ENCODE measurements around the gene CCDC195. TPM values are rescaled to one million over a fixed set of nuclear protein-coding genes. Genes with fewer than 3 reads are reported as not detected.

Gene CCDC195, protein sequence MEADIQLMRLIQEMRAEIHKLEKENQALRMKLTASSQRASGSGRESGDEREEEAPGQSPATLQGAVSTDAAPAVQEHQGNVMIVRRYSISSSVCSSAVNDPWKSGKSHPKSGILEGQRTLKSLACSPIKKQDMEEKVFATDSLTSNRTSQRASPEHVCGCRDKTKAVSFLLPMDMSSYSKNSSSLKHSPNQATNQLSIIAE
- not detected for total RNA-seq
- long read RNA-seq, donor 1 = 0 reads
- long read RNA-seq, donor 2 = 0 reads

DNA sequence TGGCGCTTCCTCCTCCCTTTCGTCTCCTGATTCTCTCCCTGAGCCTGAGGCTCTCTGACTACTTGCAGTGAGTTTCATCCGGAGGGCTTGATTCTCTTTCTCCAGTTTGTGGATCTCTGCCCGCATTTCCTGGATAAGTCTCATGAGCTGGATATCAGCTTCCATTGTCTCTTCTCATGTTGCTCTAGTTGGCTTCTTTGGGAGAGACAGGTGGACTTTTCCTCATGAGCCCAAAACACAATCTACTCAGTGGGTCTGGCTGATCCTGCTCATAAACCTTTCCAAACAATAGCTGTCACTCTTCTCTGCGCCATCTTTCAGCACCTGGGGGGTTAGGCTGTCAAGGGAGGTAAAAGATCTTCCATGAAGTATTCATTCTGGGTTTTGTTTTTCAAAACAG is at the start of gene CCDC195:
Gene CCDC195, minus strand, starts transcription at position 165 of the 400 bp plus-strand sequence. Its CDS starts 0 bp downstream, at position 165.
- intact Hi-C loops (cut with DNase I) = no loop called here

DNA sequence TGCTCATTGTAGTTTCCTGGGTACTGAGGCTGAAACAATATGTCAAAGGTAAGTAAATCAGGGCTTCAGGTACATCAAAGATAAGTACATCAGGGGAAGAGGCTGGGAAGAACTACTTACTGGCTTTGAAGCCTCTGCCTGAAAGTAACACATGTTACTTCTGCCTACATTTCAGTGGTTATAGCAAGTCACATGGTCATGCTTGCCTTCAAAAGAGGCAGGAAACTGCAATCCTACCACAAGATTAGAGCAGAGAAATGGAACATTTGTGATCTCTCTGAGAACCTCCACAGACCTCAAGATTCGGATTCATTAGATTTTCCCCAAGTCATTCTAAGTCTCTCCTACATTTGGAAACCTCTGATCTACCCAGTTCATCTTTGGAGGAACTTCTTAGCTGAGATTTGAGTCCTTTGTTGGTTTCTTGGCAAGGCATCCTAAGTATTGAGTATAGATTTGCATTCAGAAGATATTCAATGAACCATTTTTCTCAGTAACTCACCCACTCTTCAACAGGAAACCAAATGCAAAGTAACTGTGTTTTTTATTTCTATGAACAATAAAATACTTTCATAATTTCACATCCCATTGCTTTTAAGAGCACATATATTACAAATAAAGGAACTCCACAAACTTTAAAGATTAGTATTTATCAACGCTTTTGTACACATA is 48.5 kb upstream of the CCDC195 start:
- intact Hi-C loops (cut with DNase I) = no loop called here
- DNase-seq (ENCODE audit: low spot score) = no peak

More for the DNA sequence above, at the start of gene CCDC195:
- no peak for DNase-seq (ENCODE audit: low spot score)

DNA sequence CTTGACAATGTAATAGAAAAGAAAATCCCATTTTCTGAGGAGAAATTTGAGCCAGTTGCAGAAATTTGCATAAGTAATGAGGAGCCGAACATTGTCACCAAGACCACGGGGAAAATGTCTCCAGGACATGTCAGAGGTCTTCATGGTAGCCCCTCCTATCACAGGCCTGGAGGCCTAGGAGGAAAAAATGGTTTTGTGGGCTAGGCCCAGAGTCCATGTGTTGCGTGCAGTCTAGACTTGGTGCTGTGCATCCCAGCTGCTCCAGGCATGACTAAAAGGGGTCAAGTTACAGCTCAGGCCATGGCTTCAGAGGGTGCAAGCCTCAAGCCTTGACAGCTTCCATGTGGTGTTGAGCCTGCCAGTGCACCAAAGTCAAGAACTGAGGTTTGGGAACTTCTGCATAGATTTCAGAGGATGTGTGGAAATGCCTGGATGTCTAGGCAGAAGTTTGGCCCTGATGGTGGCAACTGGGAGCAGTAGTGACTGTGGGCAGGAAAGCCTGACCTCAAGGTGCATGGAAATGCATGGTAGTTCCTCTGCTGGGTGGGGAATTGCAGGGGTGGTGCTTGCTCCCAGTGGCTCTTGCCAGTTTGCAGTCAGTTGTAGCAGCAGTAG is 41.9 kb upstream of the CCDC195 start:
- intact Hi-C loops (cut with DNase I) = no loop called here
- no peak for DNase-seq (ENCODE audit: low spot score)

DNA sequence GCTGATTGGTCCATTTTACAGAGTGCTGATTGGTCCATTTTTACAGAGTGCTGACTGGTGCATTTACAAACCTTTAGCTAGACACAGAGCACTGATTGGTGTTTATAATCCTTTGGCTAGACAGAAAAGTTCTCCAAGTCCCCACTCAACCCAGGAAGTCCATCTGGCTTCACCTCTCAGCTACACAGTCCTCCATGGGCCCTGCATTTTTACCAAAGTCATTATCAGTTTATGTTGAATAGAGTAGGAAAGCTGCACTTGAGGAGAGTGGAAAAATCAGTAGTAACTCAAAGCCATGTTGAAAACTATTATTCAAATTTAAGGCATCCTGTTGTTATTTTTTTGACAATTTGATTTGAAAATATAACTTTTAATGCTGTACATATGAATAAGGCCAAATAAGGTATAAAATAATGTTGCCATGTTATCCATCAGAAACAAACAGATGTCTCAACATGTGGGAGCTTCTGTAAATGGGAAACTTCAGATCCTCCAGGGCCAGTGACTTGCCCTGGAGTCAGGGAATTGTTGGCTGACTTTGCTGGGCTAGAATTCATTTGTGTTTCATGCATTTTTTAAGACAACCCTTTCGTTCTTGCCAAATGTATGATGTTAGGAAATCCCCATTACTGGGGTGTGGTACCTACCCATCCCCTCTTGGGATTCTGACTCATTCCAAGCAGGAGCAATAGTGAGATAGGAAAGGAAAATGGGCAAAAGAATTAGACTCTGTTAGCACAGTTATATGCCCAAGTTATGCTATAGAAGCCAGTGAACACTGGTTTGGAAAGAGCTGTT is 37.8 kb upstream of the CCDC195 start:
- intact Hi-C loops (cut with DNase I) = no loop called here
- DNase-seq (ENCODE audit: low spot score) = no peak

DNA sequence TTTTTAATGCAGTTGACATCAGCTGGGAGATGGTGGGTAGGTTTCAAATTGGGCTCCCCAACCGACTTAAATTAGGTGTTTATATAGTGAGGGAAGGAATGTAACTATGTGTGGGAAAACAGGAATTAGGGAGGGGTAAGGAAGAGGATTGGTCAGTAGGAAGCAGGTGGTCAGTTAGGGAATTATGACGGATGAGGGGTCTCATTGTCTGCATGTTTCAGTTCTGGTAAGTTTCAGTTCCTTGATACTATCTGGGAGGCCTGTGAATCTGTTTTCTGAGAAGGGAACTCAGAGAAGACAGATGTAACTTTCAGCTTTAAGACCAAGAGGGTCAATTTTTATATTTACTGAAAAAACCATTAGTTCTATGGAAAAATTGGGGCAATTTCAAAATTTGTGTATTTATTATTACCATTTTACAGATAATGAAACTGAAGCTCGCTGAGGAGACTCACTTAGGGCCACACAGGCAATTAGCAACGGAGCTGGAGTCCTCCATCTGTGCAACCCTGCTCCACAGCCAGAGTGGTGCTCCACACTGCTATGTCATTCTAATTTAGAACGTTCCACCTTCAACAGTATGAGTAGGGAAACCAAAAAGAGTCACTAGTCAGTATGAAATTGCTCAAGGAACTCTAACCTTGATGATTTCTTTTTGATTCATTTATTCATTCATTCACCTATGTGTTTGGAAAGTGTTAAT is 36.0 kb upstream of the CCDC195 start:
- intact Hi-C loops (cut with DNase I) = no loop called here
- DNase-seq (ENCODE audit: low spot score) = no peak

DNA sequence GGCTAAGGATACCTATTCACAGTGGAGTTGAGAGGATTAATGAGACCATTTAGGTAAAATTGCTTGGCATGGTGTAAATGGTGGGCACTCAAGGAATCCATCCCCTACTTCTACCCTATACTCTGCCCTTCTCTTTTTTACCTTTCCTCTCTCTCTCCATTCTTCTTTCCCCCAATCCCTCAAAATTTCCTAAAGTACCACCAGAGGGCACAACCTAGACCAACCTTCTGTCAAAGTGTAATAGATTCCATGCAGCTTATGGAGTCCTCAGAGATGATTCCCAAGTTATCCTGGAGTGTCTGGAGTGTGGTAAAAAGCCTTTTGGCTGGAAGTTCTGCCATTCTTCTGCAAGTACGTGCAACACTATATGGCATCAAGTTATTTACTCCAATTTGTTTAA is 33.0 kb upstream of the CCDC195 start:
- no peak for DNase-seq (ENCODE audit: low spot score)
- intact Hi-C loops (cut with DNase I) = no loop called here

DNA sequence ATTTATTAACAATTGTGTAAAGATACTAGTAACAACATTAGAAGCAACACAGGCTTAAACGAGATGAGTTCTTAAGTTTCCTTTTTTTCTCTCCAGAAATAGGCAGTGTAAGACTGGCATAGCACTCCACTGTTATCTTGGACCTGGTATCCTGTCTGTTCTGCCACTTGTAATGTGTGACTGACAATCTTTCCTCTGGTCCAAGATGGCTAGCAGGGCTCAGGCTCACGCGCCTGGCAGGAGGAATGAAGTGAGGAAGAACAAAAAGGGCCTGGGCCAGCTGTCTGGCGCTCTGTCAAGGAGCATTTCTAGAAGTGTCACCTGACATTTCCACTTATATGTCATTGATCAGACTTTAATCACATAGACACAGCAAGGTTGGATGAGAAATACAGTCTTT is 31.6 kb upstream of the CCDC195 start:
- intact Hi-C loops (cut with DNase I) = no loop called here

DNA sequence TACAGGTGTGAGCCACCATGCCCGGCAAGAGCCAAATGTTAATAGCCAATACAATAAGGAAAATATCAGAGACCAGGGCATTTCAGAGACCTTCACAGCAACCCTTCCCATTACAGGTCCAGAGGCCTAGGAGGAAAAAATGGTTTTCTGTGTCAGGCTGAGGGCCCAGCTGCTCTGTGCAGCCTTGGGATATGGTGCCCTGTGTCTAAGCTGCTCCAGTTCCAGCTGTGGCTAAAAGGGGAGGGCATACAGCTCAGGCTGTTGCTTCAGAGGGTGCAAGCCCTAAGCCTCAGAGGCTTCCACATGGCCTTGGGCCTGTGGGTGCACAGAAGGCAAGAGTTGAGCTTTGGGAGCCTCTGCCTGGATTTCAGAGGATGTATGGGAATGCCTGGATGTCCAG is 20.1 kb upstream of the CCDC195 start:
- DNase-seq (ENCODE audit: low spot score) = no peak
- intact Hi-C loops (cut with DNase I) = no loop called here

More for the DNA sequence above, 31.6 kb upstream of the CCDC195 start:
- no peak for DNase-seq (ENCODE audit: low spot score)

DNA sequence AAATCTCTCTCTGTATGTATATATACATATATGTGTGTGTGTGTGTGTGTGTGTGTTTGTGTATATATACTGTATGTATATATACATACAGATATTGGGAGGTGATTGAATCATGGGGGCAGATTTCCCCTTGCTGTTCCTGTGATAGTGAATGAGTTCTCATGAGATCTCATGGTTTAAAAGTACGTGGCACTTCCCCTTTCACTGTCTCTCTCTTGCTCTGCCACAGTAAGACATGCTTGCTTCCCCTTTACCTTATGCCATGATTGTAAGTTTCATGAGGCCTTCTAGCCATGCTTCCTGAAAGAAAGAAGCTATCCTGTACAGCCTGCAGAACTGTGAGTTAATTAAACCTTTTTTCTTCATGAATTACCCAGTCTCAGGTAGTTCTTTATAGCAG is 18.8 kb upstream of the CCDC195 start:
- no peak for DNase-seq (ENCODE audit: low spot score)
- intact Hi-C loops (cut with DNase I) = no loop called here

DNA sequence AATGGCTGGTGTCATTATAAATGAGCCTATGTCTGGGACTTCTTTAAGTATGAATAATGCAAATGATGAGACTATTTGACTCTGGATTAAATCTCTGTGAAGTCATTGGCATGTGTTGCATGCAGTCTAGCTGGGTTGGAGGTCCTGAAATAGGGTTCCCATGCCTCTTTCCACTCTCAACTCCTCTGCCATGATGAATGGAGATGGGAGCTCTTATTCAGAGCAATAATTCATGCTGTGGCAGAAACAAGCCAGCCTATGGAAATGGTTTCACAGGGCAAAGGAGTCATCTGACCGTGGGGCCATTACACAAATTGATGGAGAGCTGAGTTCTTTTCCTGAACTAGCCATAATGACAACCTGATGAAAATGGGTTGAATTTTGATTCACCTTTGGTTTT is 15.5 kb upstream of the CCDC195 start:
- intact Hi-C loops (cut with DNase I) = no loop called here
- DNase-seq (ENCODE audit: low spot score) = no peak

DNA sequence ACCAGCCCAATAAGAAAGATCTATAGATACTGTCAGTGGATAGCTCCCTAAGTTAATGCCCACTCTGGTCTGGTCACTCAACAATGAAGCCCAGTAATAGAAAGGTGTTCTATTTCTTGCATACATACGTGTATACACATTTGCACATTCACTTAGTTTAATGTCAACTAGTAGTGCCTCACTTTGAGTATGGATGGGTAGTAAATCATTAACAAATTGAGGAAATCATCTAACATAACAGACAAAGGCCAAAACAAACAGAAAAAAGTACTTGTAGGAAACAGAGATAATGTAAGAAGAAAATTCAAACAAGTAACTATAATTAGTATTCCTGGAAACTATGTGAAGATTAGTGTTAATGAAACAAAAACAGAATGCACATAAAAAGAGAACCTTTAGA is 13.3 kb upstream of the CCDC195 start:
- DNase-seq (ENCODE audit: low spot score) = no peak
- intact Hi-C loops (cut with DNase I) = no loop called here

DNA sequence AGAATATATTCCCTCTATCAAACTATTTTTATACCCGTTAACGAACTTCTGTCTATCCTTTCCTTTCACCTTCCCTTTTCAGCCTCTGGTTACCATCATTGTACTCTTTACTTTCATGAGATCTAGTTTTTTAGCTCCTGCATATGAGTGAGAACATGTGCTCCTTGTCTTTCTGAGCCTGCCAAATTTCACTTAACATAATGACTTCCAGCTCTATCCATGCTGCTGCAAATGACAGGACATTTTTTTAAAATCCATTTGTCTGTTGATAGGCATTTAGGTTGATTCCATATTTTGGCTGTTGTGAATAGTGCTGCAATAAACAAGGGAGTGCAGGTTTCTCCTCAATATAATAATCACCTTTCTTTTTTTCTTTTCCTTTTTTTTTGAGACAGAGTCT is 8.2 kb upstream of the CCDC195 start:
- intact Hi-C loops (cut with DNase I) = no loop called here
- DNase-seq (ENCODE audit: low spot score) = no peak

DNA sequence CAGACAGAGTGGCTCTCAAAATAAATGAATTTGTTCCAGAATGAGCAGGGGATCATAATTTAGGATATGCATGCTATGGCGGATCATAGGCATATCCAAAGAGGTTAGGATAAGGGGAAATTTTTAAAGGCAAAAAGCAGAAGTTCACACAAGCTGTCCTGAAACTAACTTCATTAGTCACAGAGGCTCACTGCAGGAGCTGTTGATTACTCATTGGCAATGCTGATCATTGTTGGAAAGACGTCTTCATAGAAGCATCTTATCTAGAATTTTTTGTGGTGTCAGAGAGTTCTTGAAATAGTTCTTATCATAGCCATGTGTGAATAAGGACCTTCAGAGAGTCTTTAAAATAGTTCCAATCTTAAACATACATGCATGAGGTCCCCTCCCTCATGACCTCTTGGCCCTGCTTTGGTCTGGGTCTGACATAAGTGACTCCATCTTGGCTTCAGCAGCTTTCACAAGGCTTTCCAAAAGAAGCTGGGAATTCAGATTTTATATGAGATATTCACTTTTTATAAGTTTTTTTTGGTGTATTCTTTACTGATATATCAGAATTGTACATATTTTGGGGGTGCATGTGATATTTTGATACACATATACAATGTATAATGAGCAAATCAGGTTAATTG is 7.5 kb upstream of the CCDC195 start:
- intact Hi-C loops (cut with DNase I) = no loop called here
- DNase-seq (ENCODE audit: low spot score) = no peak

DNA sequence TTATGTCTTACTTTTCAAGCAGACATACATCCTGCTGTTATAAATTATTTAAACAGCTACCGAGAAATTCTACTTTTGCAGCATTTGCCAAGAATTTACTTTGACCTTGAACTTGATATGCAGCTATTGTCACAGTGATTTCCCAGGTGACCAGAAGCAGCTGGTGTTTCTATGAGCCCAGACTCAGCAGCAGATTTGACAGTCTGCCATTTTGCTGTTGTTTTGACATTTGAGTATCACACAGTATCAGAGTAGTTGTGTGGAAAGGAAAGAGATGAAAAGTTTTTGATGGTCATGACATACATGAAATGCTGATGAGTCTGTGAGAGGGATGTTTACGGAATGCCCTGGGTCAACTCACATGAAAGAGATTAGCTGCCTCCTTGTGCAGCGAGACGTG is 6.6 kb upstream of the CCDC195 start:
- DNase-seq (ENCODE audit: low spot score) = no peak
- intact Hi-C loops (cut with DNase I) = no loop called here

DNA sequence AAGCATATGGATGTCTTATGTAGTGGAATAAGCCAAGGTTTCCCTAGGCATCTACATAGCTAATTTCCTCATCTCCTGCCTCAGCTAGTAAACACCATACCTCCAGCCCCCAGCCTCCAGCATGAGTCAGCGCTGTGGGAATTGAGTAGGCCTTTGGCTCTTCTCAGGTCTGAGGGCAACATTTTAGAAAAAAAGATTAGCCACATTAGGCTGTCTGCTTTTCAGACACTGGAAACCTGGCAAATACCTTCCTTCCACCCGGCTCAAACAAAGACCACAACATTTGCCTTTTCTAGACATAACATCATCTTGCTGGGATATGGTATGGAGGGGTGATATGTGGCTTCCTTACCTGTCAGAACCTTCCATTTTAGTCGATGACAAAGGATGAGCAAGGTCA is 6.1 kb upstream of the CCDC195 start:
- no peak for DNase-seq (ENCODE audit: low spot score)
- intact Hi-C loops (cut with DNase I) = no loop called here

DNA sequence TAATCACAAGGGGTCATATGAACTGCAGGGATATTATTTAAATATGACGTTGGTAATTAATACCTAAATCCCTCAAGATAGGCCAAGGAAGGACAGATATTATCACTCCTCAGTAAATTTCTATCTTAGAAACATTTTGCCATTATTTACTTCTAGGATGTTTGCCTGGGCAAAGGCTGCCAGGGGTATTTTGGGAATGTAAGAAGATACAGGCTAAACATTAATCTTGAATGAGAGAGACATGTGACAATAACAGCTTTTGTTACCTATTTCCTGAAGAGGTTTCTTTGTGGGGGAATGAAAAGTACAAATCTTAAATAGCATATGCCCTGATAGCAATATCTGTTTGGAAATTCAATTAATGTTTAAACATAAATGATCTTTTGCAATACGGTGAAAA is 756 bp upstream of the CCDC195 start:
- intact Hi-C loops (cut with DNase I) = no loop called here
- no peak for DNase-seq (ENCODE audit: low spot score)

DNA sequence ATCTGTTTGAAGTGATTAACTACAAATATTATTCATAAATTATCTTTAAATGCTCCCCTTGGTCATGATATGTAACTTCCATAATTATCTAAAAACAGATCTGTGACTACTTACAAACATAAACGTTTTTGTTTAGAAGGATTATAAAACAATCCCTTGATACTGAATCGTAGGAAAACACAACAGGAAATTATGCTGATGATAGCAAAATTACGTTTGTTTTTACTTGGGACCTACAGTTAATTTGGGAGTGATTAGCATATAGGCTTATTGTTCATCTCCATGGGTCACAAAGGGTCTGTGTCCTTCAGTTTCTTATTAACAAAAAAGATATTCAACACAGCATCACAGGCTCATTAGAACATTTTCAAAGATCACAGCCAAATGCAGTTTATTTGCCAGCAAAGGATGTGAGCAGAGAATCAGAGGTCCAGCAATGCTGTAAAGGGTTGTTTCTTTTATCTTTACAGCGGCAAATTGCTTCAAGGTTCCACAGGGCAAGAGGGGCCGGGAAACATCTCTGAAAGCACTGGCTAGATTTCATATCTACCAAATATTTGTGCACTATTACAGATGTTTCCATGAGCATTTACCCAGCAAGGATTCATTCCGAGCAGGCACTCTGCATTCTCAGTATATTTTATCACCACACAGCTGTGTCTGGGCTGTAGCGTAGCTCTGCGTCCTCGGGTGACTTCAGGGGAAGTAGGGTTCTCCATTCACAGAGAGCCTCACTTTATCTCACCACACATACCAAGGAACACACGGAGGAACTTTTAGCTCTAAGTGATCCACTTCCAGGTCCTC is 4.1 kb downstream of the CCDC195 start:
- intact Hi-C loops (cut with DNase I) = no loop called here
- DNase-seq (ENCODE audit: low spot score) = no peak

DNA sequence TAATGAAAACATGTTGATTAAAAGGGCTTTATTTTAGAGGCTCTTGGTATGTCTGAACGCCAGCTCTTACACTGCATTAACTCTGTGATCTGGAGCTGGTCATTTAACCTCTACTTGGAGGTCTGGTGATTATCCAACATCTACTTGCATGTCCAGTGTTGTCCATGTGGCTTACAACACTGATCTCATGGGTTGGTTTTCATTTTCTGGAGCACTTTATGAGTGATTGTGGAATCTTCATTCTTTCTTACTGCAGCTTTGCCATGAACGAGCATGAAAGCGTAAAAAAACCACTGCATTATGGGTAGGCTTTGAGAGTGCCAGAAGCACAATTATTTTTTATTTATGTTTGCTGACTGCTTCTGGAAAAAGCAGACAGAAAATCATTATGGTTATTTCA is 4.8 kb downstream of the CCDC195 start:
- intact Hi-C loops (cut with DNase I) = no loop called here
- no peak for DNase-seq (ENCODE audit: low spot score)
